NCI-H345 (cell line): Measurements from ENCODE around the gene BCAS1.
A peak's percentile ranks its signal among the peaks of the same experiment; 100 is the strongest.

ENCODE experiments used
- DNase-seq: peaks from one replicate; lab custom pipeline; 2025; lab: John Stamatoyannopoulos, UW

BCAS1 gene

GRCh38 chr20:54103067-54103761 lies 32.8 kb upstream of the BCAS1 start:
- DNase-seq, result peak; percentile 14

- DNase-seq, result no peak
Observed at GRCh38 chr20:54102543-54102942, 32.1 kb upstream of the BCAS1 start.

DNA sequence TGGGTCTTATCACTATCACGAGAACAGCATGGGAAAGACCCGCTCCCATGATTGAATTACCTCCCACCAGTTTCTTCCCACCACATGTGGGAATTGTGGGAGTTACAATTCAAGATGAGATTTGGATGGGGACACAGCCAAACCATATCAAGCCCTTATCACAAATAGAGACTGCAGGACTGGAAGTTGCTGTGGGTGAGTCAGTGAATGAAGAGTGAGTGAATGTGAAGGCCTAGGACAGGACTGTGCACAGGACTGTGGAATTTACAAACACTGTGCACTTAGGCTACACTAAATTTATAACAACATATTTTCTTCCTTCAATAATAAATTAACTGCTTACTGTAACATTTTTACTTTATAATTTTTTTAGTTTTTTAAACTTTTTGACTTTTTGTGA lies 30.2 kb upstream of the BCAS1 start:
- DNase-seq, result no peak

DNA sequence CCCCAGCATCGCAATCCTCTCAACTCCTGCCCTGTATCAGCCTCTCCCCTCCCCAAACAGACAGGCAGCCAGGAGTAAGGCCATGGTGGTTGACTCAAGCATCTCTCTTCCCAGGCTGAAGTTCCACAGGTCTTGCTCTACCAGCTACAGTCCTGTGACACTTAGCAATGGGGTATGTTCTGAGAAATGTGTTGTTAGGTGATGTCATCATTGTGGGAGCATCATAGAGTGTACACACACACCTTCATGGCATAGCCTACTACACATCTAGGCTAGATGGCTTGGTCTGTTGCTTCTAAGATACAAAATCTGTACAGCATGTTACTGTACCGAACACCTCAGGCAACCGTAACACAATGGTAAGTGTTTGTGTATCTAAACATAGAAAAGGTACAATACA lies 29.5 kb upstream of the BCAS1 start:
- no peak for DNase-seq

GRCh38 chr20:54098047-54098446 lies 27.7 kb upstream of the BCAS1 start:
- DNase-seq, result no peak

- no peak for DNase-seq
Observed at GRCh38 chr20:54097236-54097529, 26.8 kb upstream of the BCAS1 start.

GRCh38 chr20:54095824-54096223 lies 25.4 kb upstream of the BCAS1 start:
- no peak for DNase-seq

- DNase-seq, result no peak
Observed at GRCh38 chr20:54094268-54094580, 23.8 kb upstream of the BCAS1 start.

- DNase-seq, result no peak
Observed at GRCh38 chr20:54093423-54094267, 23.3 kb upstream of the BCAS1 start.

DNA sequence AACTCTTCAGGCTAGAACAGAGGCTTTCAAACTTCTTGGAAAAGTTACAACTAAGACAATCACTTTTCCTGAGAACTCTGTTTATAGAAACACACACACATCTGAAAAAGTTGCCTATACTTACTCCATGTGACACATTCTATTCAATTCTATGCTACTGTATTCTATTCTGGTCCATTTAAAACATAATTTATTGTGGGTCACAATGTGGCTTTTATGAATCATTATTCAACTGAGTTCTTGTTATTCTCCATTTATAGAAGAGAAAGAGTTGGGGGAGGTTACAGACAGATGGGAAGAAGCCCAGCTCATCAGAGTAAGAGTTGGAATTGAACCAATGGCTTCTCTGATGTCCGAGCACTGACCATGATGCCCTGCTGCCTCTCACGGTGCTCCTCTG lies 21.6 kb upstream of the BCAS1 start:
- no peak for DNase-seq

GRCh38 chr20:54091120-54091480 lies 20.7 kb upstream of the BCAS1 start:
- no peak for DNase-seq

GRCh38 chr20:54090230-54091119 lies 20.1 kb upstream of the BCAS1 start:
- no peak for DNase-seq

GRCh38 chr20:54088430-54088829 lies 18.0 kb upstream of the BCAS1 start:
- no peak for DNase-seq

DNA sequence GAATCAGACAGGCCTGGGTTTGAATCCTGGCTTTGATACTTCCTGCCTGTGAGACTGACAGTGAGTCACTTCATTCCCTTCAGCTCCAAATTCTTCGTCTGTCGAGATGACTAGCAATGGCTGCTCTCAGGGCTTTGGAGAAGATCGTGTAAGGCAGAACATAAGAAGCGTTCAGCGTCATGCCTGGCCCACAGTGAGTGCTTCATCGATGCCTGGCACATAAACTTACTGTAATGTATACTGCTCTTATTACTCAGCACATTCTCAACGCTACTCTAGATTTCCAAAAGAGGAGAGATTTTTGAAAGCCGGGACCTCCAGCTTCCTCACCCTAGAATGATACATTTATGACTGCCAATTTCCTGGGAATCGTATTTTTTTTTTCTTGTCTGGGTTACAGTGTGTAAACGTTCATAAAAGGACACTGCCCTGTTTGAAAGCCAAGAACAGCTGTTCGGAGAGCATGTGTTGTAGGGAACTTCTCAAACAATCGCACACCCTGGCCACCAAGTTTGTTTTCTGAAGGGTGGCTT lies 16.2 kb upstream of the BCAS1 start:
- no peak for DNase-seq

DNA sequence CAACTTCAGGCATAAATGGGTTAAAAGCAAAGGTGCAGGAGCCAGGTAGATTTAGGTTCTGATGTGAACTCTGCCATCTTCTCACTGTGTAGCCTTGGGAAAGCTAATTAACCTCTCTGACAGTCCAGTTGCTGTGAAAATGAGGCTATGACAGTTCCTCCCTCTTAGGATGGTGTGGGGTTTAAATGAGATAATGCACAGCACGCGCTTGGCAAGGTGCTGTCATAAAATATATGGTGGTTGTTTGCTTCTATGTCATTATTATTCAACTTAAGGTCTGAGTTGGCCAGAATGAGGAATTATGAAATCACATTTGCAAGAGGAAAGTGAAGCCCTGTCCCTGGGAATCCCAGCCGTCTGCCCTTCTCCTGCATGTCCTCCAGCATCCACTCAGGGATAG lies 15.5 kb upstream of the BCAS1 start:
- no peak for DNase-seq

- no peak for DNase-seq
Observed at GRCh38 chr20:54085425-54085824, 15.0 kb upstream of the BCAS1 start.

DNA sequence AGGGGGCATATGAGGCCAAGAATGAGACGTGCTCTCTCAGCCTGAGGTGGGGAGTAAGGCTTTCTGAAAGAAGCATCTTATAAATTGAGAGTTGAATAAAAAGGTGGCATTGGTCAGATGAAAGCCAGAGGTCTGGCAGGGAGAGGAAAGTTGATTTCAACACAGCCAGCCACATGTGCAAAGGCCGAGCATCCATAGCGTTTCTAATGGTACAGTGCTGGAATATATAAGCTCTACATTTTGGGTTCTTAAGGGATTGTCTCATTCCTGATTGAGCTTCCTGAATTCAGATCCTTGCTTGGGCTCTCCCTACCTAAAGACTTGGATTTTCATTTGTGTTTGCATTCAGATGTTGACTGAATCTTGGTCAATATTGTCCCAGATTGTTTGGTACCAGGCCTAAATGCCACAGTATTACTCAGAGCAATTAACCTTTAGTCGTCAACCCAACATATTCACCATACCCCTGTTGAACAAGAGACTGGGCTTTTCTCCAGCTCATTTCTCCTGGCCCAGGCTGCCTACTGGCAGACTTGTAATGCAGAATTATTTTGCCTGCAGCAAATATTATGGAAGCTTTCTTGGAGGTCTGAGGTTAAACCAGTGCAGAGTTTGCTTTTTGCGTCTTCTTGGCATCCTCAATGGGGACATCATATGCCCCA lies 14.5 kb upstream of the BCAS1 start:
- no peak for DNase-seq

- no peak for DNase-seq
Observed at GRCh38 chr20:54084193-54084592, 13.8 kb upstream of the BCAS1 start.

- DNase-seq, result no peak
Observed at GRCh38 chr20:54083459-54083858, 13.1 kb upstream of the BCAS1 start.

- no peak for DNase-seq
Observed at GRCh38 chr20:54082100-54082499, 11.7 kb upstream of the BCAS1 start.

GRCh38 chr20:54079652-54080051 lies 9.3 kb upstream of the BCAS1 start:
- DNase-seq, result no peak

DNA sequence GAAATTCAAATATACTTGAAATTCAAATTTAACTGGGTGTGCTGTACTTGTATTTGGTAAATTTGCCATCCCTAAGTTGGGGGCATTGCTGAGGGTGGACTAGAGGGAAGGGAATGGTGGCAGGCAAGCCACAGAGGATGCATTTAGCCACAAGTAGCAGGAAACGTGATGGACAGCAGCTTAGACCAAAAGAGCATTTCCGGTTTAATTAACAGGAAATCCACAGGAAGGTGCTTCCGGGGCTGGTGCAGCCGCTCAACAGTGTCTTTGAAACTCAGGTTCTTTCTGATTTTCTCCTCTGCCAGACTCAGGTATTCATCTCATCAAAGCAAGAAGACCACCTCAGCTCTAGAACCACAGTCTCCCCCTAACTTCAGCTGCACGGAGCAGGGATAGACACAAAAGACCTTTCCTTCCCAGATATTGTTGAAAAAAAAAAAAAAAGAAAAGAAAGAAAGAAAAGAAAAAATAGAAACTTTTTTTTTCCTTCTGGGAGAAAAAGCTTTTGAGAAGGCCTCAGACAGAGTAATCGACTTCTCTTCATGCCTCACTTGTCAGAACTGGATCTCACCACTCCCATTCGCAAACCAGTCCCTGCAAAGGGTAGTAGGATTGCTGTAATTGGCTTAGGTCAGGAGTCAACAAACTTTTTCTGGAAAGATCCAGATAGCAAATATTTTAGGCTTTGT lies 8.0 kb upstream of the BCAS1 start:
- no peak for DNase-seq
